T-helper 9 cell (primary cell): ENCODE data around the gene SPOCK1.

ENCODE experiments used
- DNase-seq: peaks from one replicate; pipeline ENCODE4 v3.0.0-alpha.2; 2020

Gene SPOCK1

DNA sequence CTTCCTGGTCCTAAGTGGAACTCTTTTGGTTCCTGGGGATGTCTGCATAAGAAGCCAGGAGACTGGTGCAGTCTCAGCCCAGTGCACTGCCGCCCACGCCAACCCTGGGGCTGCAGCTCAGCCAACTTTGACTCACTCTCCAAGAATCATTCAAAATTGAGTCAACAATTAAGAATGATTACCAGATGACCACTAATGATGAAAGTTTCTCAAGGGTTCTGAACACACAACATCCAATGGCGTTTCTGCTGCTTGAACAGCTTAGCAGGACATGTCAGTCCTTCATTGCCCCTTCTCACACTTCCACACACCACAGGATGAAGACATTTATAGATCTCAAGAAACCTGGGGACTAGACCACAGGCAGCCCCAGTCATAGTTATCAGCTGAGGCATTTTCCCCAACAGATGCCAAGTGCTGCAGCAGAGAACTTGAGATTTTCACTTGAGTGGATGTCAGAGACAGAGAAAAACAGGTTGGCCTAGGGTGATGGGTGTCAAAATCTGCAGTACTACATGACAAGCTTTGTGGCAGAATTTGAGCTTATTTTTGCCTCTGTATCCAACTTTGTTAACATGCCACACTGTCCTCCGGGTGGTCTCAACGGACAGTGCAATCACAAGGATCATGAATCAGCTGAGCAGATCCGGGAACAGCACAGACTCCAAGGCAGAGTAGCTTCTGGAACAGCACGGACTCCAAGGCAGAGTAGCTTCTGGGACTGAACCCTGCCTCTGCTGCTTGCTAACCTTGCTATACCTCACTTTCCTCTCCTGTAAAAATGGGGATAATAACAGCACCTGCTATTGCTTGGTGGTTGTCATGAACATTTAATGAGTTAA, 356.1 kb downstream of the SPOCK1 start:
- no peak for DNase-seq

DNA sequence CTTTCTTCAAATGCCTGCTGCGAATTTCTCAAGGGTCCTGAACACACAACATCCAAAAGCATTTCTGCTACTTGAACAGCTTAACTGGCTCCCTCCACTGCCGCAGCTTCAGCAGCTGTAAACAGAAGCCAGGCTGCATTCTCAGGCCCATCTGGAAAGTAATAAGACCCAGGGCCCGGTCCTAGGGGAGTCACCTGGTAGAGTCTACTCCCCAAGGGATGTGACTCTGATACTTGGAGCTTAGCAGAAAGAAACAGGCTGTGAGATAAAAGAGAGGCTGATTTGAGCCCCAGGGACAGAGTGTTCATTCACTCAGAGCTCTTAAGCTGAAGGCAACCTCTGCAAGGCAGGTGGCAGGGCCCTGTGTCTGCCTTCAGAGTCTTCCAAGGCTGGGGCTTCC, 356.8 kb downstream of the SPOCK1 start:
- no peak for DNase-seq

DNA sequence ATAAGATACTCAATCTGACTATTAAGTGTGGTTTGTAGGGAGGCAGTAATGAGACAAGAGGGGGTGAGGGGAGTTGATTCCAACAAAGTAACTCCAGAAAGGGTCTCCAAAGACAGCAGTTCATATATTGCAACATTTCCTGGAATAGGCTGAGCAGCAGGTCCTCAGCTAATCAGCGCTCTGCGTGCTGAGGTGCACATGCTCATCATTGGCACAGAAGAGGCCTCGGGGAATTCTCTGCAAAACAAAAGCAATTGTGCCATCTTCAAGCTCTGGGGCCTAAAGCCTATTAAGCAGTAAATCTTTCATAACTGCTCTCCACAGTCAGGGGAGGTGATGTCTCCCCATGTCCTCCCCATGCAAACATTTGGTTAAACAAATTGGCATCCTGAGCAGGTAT, 357.3 kb downstream of the SPOCK1 start:
- no peak for DNase-seq

DNA sequence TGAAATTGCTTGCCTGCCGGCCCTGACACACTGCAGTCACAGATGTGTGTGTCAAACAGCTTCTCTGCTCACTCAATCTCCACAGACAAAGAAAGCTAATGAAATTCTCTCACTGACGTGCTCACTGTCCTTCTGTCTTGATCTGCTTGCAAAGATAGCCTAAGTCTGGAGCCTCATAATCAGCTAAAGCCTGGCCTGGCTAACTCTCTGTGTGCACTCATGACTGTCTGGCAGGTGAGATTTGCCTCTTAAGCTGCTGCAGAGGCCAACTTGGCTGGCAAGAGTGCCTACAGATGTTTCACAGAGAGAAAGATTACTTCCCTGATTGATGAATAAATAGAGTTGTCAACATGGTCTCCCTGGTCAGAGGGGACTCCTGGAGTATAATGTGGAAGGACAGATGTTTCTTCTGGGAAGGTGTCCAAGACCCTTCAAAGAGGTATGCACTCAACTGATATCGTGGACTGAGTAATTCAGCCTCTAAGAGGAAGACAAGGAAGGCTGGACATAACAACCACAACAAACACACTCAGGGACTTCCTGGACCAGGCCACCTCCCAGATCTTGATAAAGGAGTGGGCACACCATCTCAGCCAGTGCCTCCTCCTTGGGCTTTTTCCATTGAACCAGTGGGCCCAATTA, 362.0 kb downstream of the SPOCK1 start:
- DNase-seq = no peak

DNA sequence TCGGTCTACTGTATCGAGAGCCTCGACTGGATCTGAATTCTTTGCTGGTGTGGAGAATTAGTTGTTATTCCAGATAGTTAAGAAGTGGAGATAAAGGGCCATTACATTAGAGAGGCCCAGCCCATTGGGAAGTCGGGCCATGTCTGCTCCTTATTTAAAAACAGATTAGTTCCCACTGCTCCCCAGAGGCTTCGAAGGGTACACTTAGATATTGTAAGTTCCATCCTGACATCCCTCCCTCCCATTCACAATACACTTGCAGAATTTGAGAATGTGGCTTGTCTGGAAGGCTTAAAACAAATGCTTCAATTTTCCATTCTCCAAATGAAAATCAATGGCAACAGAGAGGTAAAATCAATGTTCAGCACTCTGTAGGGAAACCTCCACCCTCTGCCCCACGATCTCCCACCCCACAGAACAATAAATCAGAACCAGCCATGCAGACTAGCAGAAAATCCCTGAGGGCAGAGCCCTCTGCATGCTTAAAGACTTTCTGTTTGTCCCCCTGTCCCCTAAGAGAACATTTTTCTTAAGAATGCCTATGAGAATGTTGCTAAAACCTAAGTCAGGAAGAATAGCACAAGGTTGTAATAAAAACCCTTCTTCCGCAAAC, 364.1 kb downstream of the SPOCK1 start:
- DNase-seq = no peak

DNA sequence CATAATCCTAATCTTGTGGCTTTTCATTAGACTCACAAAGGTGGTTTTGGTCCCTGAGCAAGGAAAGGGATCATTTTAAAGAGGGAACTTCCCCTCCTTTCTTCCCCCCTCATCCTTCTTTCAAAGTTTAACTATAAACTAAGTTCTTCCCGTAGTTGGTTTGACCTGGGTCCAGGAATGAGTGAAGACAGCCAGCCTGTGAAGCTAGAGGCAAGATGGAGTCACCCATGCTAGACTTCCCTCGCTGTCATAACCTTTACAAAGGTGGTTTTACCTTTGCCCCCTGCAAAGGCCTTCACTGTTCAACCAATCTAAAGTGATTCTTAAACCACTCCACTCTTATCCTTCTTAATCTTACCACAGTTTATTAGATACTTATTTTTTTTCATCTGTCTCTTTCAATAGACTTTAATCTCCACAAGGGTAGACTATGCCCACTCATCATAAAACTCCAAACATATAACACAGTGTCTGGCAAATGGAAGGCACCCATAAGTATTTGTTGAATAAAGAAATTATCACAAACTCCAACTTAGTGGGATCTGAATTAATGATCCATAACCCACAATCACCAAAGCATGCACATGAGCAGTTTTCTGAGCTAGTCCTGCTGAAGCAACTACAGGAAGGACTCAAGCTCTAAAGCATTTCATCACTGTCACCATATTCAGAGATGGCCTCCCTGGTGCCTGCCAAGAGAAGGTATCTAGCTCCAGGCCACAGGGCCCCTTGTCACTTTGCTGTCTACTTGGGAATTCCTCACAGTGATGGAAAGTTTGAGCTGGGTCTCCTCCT, 369.0 kb downstream of the SPOCK1 start:
- no peak for DNase-seq

DNA sequence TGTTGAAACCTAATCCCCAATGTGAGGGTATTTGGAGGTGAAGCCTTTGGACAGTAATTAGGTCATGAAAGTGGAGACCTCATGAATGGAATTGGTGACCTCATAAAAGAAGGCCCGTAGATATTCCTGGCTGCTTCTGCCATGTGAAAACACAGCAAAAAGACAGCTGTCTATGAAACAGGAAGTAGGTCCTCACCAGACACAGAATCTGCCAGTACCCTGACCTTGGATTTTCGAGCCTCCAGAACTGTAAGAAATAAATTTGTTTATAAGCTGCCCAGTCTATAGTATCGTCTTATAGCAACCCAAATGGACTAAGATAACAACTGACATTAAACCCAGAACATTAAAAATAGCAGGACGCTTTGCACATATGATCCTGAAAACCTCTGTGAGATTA, 371.1 kb downstream of the SPOCK1 start:
- no peak for DNase-seq

DNA sequence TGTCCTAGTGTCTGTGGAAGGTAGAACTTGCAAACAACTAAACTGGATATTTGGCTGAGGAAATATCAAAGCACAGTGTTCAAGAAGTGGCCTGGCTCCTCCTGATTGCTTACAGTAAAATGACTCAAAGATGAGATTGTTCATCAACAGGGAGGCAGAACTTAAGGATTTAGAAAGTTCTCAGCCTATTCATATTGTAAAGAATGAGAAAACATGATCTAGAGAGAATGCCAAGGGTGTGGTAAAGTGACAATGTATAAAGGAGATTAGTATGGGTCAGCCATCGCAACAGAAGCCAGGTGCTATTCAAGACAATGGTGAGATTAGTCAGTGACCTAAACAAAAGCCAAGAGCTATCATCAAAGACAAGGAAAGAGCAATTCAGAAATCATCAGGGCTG, 372.3 kb downstream of the SPOCK1 start:
- DNase-seq = no peak

DNA sequence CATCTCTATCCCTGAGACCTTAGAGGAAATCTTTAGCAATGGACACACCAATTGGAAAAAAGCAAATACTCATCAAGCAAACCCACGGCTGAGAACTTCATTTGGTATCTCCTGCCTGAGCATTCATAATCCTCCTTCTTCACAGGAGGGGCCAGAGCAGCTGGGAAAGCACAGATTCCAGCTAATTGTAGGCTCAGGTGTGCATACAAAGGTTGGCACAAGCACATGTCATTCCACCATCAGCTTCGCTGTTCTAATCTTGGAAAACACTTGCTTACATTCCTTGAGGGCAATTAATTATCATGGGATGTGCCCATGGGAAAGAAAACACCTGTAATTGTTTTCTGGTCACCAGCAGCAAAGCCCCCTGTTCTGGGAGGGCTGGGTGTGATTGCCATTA, 376.6 kb downstream of the SPOCK1 start:
- DNase-seq = no peak

DNA sequence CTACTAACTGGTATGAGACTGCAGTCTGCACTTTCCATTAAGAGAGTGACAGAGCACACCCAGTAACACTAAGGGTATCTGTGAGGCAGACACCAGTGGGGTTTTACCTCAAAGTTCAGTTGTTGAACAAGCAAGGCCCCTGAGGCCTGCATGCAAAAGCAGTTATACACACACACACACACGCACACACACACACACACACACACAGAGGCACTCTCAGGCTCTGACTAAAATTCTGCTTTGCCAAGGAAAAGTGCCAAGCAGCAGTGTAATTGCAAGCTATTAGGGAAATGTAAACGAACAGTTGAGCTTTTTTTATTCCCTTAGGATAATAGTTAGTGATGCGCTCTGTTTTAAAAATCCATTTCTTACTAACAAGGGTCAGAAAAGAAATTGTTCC, 377.1 kb downstream of the SPOCK1 start:
- no peak for DNase-seq

DNA sequence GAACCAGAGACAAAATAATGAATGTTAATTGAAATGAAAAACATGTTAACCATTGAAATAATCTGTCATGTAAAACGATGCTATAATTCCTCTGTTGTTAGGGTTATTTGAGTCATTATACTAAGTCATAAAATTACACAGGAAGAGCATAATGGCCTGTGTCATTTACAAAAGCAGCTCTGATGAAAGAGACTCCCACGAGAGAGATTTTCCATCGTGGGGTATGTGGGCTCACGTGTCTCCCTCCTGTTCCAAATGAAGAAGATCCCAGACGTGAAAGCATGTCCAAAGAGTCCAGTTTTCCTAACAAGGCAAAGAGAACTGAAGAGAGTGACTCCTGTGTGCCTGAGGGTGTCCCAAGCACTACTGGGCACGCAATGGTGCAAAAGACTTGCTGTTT, 379.8 kb downstream of the SPOCK1 start:
- no peak for DNase-seq

DNA sequence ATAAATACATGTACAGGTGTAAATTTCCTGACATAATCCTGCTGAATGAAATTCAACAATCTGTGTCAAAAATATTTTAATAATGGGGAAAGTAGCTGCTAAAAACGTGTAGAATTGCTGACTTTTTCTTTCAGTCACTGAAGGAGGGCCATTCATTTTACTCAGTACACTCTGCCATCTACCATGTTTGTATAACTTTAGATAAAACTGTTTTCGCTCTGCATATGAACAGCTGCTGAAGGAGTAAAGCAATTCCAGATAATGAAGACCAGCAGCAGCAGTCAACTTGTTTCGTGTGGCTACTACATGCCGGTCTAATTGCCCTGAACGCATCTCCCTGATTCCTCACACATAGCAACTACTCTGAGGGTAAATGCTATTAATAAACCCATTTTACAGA, 380.5 kb downstream of the SPOCK1 start:
- DNase-seq = no peak

DNA sequence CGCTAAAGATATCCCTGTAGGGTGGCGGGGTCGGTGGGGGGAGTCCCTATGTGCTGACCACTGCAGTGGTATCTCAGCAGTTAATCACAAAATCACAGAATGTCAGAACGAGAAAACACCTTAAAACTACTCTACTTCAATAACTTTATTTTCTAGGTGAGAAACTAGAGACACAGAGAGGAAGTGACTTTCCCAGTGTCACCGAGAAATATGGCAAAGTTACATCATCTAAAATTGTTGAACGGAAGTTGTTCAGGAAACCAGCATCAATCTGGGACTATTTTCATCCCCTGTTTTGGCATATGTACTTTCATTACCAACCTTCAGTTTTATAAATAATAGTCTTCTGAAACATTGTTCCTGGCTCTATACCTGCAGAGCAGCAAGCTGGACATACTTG, 384.0 kb downstream of the SPOCK1 start:
- DNase-seq = no peak

DNA sequence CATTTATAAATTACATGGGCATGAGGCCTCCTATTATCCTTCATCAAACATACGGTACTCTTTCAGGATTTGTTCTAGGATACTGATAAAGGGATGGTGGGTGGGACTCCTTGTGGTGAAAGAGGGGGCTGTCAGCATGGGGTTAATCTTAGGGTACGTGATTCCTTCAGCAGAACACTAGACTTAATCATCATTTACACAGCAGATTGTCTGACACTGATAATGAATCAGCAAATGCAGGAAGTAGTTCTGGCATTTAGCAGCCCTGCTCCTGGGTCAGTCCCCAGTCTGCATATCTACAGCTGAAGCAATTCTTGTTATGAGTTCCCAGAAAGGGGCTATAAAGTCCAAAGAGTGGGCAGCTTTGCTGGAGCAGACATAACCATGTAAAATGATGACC, 384.6 kb downstream of the SPOCK1 start:
- DNase-seq = no peak

DNA sequence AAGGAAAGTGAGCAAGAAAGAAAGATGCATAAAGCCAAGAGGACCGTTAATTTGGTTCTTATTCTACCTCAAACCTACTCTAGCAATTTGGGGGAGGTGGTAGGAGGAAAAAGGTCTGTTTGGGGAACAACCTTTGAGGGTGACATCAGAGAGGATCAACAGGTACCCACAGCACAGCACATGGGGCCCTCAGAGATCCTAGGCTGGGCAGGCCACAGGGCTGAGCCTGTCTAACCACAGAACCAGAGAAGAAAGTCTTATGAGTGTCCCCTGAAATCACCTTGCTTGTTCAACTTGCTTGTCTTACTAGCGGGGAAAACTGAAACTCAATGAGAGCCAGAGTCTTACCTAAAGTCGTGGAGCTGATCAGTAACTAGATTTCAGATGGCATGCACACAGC, 385.2 kb downstream of the SPOCK1 start:
- DNase-seq = no peak

DNA sequence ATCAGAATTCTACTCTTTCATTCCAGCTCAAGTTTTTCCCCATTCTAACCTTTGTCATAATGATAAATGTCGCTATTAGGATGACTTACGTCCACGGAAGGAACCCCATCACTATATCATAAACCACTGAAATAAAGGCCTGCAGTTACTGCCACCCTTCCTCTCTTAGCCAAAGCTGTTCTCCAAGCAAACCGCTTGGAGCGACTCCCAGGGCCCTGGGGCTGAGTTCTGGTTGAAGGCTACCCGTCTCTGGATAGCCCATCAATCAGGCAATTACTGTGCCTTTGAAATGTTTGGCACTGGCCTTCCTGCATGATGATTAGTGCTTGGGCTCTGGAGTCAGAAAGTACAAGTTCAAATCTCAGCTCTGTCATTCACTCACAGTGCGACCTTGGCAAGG, 386.0 kb downstream of the SPOCK1 start:
- DNase-seq = no peak

DNA sequence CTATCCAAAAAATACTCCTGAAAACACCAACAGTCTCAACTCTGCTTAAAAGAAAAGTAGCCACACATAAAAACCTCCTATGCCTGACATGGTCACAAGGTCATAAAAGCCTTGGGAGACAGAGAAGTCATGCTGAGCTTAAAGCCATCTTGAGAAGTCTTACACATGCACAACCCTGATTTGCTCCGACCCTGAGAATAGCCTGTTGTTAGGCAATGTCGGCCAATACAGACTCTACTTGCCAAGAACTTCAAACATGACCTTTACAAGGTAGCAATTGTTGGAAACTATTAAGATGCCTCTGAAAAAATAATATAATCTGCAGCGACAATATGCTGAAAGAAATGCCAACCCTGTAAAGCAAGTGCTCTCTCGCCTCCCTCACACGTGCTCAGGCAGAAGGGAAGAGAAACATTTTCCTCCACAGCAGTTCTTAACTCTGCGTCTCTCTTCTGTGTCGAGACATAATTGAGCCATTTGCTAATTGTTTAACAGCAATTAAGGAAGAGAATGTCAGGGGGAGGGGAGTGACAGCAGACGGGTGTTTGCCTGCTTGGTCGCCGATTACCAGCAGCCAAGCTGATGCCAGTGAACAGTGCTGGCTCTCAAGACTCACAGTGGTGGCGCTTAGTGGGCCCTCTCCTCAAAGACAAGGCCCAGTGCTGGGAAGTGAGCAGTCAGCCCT, 393.6 kb downstream of the SPOCK1 start:
- no peak for DNase-seq

DNA sequence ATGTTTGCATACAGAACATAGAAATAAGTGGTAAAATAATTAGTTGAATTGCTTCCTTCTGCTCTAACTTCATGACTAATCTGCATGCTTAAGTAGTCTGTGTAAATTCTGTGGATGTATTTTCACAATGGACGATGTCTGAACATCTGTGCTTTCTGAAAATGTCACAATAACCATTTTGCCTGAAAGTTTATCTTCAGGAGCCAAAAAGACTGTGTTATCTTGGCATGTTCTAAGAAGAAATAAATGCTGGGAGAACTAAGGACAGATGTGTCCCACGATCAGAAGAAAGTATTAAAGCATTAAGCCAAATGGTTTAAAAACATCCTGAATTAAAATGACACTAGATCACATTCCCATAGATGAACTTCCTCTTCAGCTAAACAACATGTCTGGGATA, 397.6 kb downstream of the SPOCK1 start:
- DNase-seq = no peak

DNA sequence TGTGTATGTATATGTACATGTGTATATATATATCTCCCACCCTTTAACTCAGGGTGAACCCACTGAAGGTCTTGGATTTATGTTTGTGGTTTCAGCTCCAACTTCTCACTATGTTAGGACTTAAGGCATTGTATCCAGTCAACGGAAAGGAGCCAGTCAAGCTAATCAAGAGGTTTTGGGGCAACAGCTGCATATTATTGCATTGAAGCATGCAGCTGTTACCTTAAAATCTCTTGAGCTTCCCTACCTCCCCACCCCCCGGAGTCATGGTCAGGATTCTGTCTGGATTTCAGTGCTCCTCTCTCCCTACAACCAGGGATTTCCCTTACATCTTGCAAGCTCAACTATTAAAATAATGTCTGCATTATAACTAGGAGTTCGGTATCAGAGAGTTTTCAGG, 399.5 kb downstream of the SPOCK1 start:
- no peak for DNase-seq

DNA sequence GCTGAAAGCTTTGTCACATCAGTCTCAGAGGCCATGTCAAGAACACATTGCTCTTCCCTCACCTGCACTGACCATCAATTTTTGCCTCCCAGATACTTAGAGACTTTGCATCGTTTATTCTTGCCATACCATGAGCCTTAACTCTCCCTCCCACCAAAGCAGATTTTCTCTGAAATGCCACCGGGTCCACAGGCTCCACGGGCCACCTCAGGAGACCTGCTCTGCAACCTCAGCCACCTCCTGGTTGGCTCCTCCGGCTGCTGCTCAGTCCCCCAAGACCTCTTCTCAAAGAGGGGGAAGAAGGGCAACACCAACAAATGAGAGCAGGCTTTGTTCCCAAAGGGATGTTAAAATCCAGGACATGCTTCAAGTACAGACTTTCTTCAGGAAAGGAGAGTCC, 400.5 kb downstream of the SPOCK1 start:
- no peak for DNase-seq

DNA sequence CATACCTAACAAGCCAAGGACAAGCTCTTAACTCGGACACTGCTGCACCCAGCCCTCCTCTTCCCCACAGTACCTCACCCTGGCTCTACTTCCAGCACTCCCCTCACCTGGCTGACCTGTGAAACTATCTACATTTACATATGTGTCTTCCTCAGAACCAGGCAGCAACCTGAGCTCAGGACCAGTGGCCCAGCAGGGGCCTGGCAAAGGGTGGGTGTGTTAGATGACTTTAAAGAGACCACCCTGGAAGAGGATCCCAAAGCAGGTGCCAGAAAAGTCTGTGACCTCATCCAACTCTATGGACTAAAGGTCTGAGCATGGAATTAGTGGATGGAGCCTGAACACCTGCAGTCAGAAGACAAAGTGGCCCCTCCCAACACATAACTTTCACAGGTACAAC, 400.9 kb downstream of the SPOCK1 start:
- DNase-seq = no peak

DNA sequence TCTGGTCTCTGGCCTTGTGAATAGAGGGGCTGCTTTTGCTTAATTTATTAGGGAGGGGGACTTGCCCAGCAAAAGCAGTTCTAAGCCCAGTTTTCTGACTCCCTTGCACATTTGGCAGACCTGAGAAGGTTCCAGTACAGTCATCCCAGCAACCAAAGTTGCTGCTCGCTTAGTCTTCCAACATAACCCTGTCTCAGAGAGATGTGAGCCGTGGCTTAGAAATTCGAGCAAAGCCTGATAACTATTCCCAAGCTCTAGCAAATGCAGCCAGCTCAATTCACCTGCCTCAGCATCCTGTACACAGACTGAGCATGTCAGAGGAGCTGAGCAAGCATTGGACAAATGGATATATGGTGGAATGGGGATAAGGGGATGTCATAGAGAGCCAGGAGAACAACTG, 401.9 kb downstream of the SPOCK1 start:
- no peak for DNase-seq
